H9 (cell line): Measurements from ENCODE around the gene NAV1. TPM values are rescaled to one million over a fixed set of nuclear protein-coding genes. Genes with fewer than 3 reads are reported as not detected.

Source experiments
- DNase-seq: peaks from one replicate; pipeline ENCODE4 v3.0.0-alpha.2; 2017
- H2AFZ ChIP-seq: one replicate; pipeline ENCODE4 v1.6.1; 2013; ENCODE audit warnings: mild to moderate bottlenecking, low read length, control low read depth, moderate library complexity
- H2AK5ac ChIP-seq: 2 replicates; pipeline ENCODE4 v1.6.1; 2013; ENCODE audit warnings: low read length, control low read depth, mixed read lengths; ENCODE audit not compliant: insufficient read length
- H2BK120ac ChIP-seq: one replicate; pipeline ENCODE4 v1.6.1; 2013; ENCODE audit warnings: low read depth, mild to moderate bottlenecking, low read length, control low read depth, inconsistent platforms; ENCODE audit not compliant: poor library complexity, severe bottlenecking
- H2BK12ac ChIP-seq: 2 replicates; pipeline ENCODE4 v1.6.1; 2013; ENCODE audit warnings: low read length, control low read depth, mixed read lengths, low read depth; ENCODE audit not compliant: insufficient read length
- H2BK15ac ChIP-seq: 2 replicates; pipeline ENCODE4 v1.6.1; 2013; ENCODE audit warnings: low read depth, low read length, control low read depth
- H2BK20ac ChIP-seq: one replicate; pipeline ENCODE4 v1.6.1; 2013; ENCODE audit warnings: low read depth, mild to moderate bottlenecking, low read length, control low read depth, inconsistent platforms; ENCODE audit not compliant: poor library complexity, severe bottlenecking
- H2BK5ac ChIP-seq: 2 replicates; pipeline ENCODE4 v1.6.1; 2013; ENCODE audit warnings: low read length, control low read depth, mixed read lengths; ENCODE audit not compliant: insufficient read length
- H3K14ac ChIP-seq: 2 replicates; pipeline ENCODE4 v1.6.1; 2013; ENCODE audit warnings: low read length, control low read depth; ENCODE audit not compliant: insufficient read depth
- H3K18ac ChIP-seq: 2 replicates; pipeline ENCODE4 v1.6.1; 2013; ENCODE audit warnings: low read depth, mild to moderate bottlenecking, mixed read lengths, low read length, control low read depth; ENCODE audit not compliant: insufficient read length
- H3K23ac ChIP-seq: 2 replicates; pipeline ENCODE4 v1.6.1; 2013; ENCODE audit warnings: low read length, control low read depth, mixed read lengths, low read depth; ENCODE audit not compliant: insufficient read length
- H3K23me2 ChIP-seq: 2 replicates; pipeline ENCODE4 v1.6.1; 2013; ENCODE audit warnings: low read depth, mild to moderate bottlenecking, mixed read lengths, low read length, control low read depth; ENCODE audit not compliant: insufficient read length, poor library complexity, severe bottlenecking
- H3K27ac ChIP-seq: 2 replicates; pipeline ENCODE4 v1.5.1; 2013; ENCODE audit warnings: low read length, control low read depth, mixed read lengths, low read depth; ENCODE audit not compliant: insufficient read length
- H3K27me3 ChIP-seq: 2 replicates; pipeline ENCODE4 v1.6.1; 2013; ENCODE audit warnings: low read length, control low read depth, inconsistent platforms; ENCODE audit not compliant: insufficient read depth
- H3K4ac ChIP-seq: 2 replicates; pipeline ENCODE4 v1.6.1; 2013; ENCODE audit warnings: low read depth, mild to moderate bottlenecking, control low read depth, inconsistent platforms, low read length, moderate library complexity
- H3K4me1 ChIP-seq: 2 replicates; pipeline ENCODE4 v1.6.1; 2013; ENCODE audit warnings: low read length, control low read depth, inconsistent platforms; ENCODE audit not compliant: insufficient read depth
- H3K4me2 ChIP-seq: 2 replicates; pipeline ENCODE4 v1.6.1; 2013; ENCODE audit warnings: low read length, control low read depth, mixed read lengths; ENCODE audit not compliant: insufficient read length, insufficient read depth
- H3K56ac ChIP-seq: 2 replicates; pipeline ENCODE4 v1.6.1; 2013; ENCODE audit warnings: low read depth, mild to moderate bottlenecking, mixed read lengths, low read length, control low read depth; ENCODE audit not compliant: insufficient read length
- H3K79me1 ChIP-seq: 2 replicates; pipeline ENCODE4 v1.6.1; 2013; ENCODE audit warnings: low read depth, mild to moderate bottlenecking, moderate library complexity, low read length, control low read depth, inconsistent platforms; ENCODE audit not compliant: insufficient read depth, poor library complexity, severe bottlenecking
- H3K79me2 ChIP-seq: 2 replicates; pipeline ENCODE4 v1.6.1; 2013; ENCODE audit warnings: low read length, control low read depth, inconsistent platforms; ENCODE audit not compliant: insufficient read depth
- H3K9ac ChIP-seq: 2 replicates; pipeline ENCODE4 v1.6.1; 2013; ENCODE audit warnings: low read length, control low read depth, mixed read lengths; ENCODE audit not compliant: insufficient read length; ENCODE audit errors: extremely low read depth
- H3K9me3 ChIP-seq: one replicate; pipeline ENCODE4 v1.6.1; 2013; ENCODE audit warnings: low read depth, low read length, inconsistent platforms; ENCODE audit not compliant: control insufficient read depth
- H3T11ph ChIP-seq: one replicate; pipeline ENCODE4 v1.6.1; 2013; ENCODE audit warnings: mild to moderate bottlenecking, low read length, control low read depth, inconsistent platforms
- H4K20me1 ChIP-seq: one replicate; pipeline ENCODE4 v1.6.1; 2013; ENCODE audit not compliant: control insufficient read depth, insufficient read length, insufficient read depth
- H4K5ac ChIP-seq: 2 replicates; pipeline ENCODE4 v1.6.1; 2013; ENCODE audit warnings: low read depth, mild to moderate bottlenecking, mixed read lengths, low read length, control low read depth; ENCODE audit not compliant: insufficient read length
- H4K8ac ChIP-seq: replicated peaks from 2 replicates; pipeline ENCODE4 v1.6.1; 2013; ENCODE audit warnings: low read length, control low read depth, mixed read lengths, low read depth; ENCODE audit not compliant: insufficient read length
- H4K91ac ChIP-seq: 2 replicates; pipeline ENCODE4 v1.6.1; 2013; ENCODE audit warnings: low read depth, mild to moderate bottlenecking, moderate library complexity, mixed read lengths, low read length, control low read depth; ENCODE audit not compliant: insufficient read length
- H3K27ac Mint-ChIP-seq, 3 experiments: 2 replicates in 2 of 3; 3 replicates in 1 of 3; pipeline ENCODE4 v1.8.0; 2020 to 2021; ENCODE audit warnings: mixed read lengths in 3 of 3, mild to moderate bottlenecking in 1 of 3, moderate library complexity in 1 of 3
- H3K27me3 Mint-ChIP-seq: 2 replicates; pipeline ENCODE4 v1.8.0; 2021; ENCODE audit warnings: low read depth, mild to moderate bottlenecking, moderate library complexity, mixed read lengths
- H3K36me3 Mint-ChIP-seq, 3 experiments: 2 replicates in 2 of 3; 3 replicates in 1 of 3; pipeline ENCODE4 v1.8.0; 2020 to 2021; ENCODE audit warnings: low read depth in 3 of 3, mixed read lengths in 3 of 3; ENCODE audit not compliant: insufficient read depth in 1 of 3
- H3K4me1 Mint-ChIP-seq, 2 experiments: 2 replicates each; pipeline ENCODE4 v1.8.0; 2020; ENCODE audit warnings: mixed read lengths in 2 of 2
- H3K4me3 Mint-ChIP-seq, 2 experiments: 2 replicates in 1 of 2; 3 replicates in 1 of 2; pipeline ENCODE4 v1.8.0; 2020 to 2021; ENCODE audit warnings: mild to moderate bottlenecking in 2 of 2, mixed read lengths in 2 of 2, moderate library complexity in 1 of 2
- H3K9me3 Mint-ChIP-seq, 2 experiments: 2 replicates in 1 of 2; 3 replicates in 1 of 2; pipeline ENCODE4 v1.8.0; 2020; ENCODE audit warnings: mild to moderate bottlenecking in 2 of 2, mixed read lengths in 2 of 2, moderate library complexity in 1 of 2
- WGBS: extraction: QIAGEN DNeasy Blood & Tissue Kit; methylation state at CpG from one replicate; pipeline ENCODE4 v1.1.7; 2013; ENCODE audit warnings: missing lambda C conversion rate, low lambda C conversion rate, mixed read lengths; ENCODE audit not compliant: insufficient read length; ENCODE audit errors: extremely low coverage; 5-methylcytosine and 5-hydroxymethylcytosine counted together
- total RNA-seq: library from RNA; stranded (reverse); gene quantifications from 2 replicates; pipeline ENCODE4 v1.2.1, GENCODE V29; 2021
- TF ChIP-seq, protein P1 (sequence below): fragments of 200-600 bp; sonication (generic); conservative IDR thresholded peaks from 3 replicates; pipeline ENCODE4 v1.8.0; 2021; ENCODE audit warnings: antibody characterized with exemption, mild to moderate bottlenecking

Gene NAV1
- total RNA-seq, 1 experiment from 2014 or later = 20.5 TPM

DNA sequence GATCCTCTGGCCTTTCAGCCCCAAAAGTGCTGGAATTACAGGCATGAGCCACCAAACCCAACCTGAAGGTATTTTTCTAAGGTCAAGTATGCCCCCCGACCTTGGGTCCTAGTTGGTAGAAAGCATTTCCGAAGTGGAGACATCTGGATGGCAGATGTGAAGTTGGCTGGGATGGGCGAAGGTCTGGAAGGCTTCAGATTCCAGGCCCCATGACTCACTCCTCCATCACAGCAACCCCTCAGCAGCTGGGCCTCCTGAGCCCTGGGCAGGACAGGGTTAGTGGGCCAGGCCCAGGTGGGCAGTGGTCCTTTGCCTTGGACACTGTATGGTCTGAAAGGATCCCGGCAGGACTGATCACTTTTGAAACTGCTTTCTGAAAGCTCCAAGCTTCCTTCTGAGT, 23.3 kb downstream of the NAV1 start:
- Histone ChIP-seq H4K5ac (no peak overlapping the region), H3K9ac (no peak overlapping the region), H3K4me1 (no peaks in the 10 kb centered on the region), H3K27ac (no peak overlapping the region), H2BK120ac (no peak overlapping the region), H3K18ac (no peak overlapping the region), H3K79me1 (no peaks in the 10 kb centered on the region), H3K14ac (no peak overlapping the region), H3K23ac (no peak overlapping the region), H3K23me2 (no peaks in the 10 kb centered on the region), H3K4me2 (no peak overlapping the region), H2BK15ac (no peak overlapping the region), H3T11ph (no peak overlapping the region), H3K9me3 (no peaks in the 10 kb centered on the region), H2BK20ac (no peak overlapping the region), H2AK5ac (no peak overlapping the region), H4K8ac (no peak overlapping the region), H2BK12ac (no peak overlapping the region), H3K27me3 (no peaks in the 10 kb centered on the region; the same call in 1 of the 2 replicates), H3K56ac (no peak overlapping the region), H4K91ac (no peak overlapping the region), H3K79me2 (no peaks in the 10 kb centered on the region), H3K4ac (no peak overlapping the region), H2BK5ac (no peak overlapping the region), H4K20me1 (no peaks in the 10 kb centered on the region), H2AFZ (no peak overlapping the region)
- WGBS = no CpG with 5 or more reads among the region's 4 CpGs
- Mint-ChIP-seq H3K27ac (no peak overlapping the region), H3K36me3 (no peaks in the 10 kb centered on the region), H3K27me3 (peaks cover 21% of the 10 kb centered on the region), H3K4me3 (no peak overlapping the region), H3K4me1 (peaks cover 9 to 21% of the 10 kb centered on the region in 2 experiments), H3K9me3 (no peaks in the 10 kb centered on the region)
- no peak for DNase-seq
- TF ChIP-seq, protein P1, sequence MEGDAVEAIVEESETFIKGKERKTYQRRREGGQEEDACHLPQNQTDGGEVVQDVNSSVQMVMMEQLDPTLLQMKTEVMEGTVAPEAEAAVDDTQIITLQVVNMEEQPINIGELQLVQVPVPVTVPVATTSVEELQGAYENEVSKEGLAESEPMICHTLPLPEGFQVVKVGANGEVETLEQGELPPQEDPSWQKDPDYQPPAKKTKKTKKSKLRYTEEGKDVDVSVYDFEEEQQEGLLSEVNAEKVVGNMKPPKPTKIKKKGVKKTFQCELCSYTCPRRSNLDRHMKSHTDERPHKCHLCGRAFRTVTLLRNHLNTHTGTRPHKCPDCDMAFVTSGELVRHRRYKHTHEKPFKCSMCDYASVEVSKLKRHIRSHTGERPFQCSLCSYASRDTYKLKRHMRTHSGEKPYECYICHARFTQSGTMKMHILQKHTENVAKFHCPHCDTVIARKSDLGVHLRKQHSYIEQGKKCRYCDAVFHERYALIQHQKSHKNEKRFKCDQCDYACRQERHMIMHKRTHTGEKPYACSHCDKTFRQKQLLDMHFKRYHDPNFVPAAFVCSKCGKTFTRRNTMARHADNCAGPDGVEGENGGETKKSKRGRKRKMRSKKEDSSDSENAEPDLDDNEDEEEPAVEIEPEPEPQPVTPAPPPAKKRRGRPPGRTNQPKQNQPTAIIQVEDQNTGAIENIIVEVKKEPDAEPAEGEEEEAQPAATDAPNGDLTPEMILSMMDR = no peak
